Nephron progenitor cell (in vitro differentiated cells): ENCODE results near the gene BICD1.
"Not testable (repeated sequence)": the region's sequence is repeated elsewhere in the genome, so short reads cannot be mapped to it uniquely, and the experiment has no call there.

Experiments
- DNase-seq: peaks from one replicate; pipeline ENCODE4 v3.0.0; 2021
- H3K27ac Mint-ChIP-seq: 2 replicates; pipeline ENCODE4 v1.8.0; 2021; ENCODE audit warnings: mild to moderate bottlenecking, moderate library complexity, mixed read lengths
- H3K27me3 Mint-ChIP-seq: 2 replicates; pipeline ENCODE4 v1.8.0; 2021; ENCODE audit warnings: mild to moderate bottlenecking, low read depth, mixed read lengths; ENCODE audit not compliant: poor library complexity
- H3K36me3 Mint-ChIP-seq: 2 replicates; pipeline ENCODE4 v1.8.0; 2021; ENCODE audit warnings: low read depth, mixed read lengths
- H3K4me1 Mint-ChIP-seq: 2 replicates; pipeline ENCODE4 v1.8.0; 2021; ENCODE audit warnings: mixed read lengths
- H3K4me3 Mint-ChIP-seq: 2 replicates; pipeline ENCODE4 v1.8.0; 2021; ENCODE audit warnings: mild to moderate bottlenecking, moderate library complexity, mixed read lengths
- H3K9me3 Mint-ChIP-seq: 2 replicates; pipeline ENCODE4 v1.8.0; 2021; ENCODE audit warnings: mild to moderate bottlenecking, moderate library complexity, mixed read lengths
- TF ChIP-seq, protein P1 (sequence below): fragments of 200-600 bp; sonication (generic); IDR thresholded peaks from 2 replicates; pipeline ENCODE4 v1.5.0; 2021; ENCODE audit warnings: antibody characterized with exemption

Gene BICD1

DNA sequence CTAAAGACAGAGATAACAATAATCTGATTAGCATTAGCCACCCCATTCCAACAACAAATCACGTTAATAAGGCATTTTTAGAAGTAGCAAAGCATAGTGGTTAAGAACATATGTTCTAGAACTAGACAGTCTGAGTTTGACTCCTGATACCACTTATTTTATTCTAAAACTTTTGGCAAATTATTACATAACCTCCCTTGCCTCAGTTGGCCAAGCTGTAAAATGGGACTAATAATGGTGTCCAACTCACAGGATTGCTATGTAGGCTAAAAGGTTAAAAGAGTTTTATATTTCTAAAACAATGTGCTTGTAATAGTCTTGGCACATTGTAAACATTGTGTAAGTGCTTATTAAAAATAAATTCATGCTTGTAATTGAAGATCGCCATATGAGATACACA lies 168.0 kb downstream of the BICD1 start:
- Mint-ChIP-seq H3K9me3 (peaks cover 16% of the 10 kb centered on the region), H3K36me3 (peaks cover 39% of the 10 kb centered on the region), H3K27me3 (no peaks in the 10 kb centered on the region), H3K4me3 (no peak overlapping the region), H3K4me1 (peaks cover 45% of the 10 kb centered on the region), H3K27ac (no peak overlapping the region)
- TF ChIP-seq, protein P1, sequence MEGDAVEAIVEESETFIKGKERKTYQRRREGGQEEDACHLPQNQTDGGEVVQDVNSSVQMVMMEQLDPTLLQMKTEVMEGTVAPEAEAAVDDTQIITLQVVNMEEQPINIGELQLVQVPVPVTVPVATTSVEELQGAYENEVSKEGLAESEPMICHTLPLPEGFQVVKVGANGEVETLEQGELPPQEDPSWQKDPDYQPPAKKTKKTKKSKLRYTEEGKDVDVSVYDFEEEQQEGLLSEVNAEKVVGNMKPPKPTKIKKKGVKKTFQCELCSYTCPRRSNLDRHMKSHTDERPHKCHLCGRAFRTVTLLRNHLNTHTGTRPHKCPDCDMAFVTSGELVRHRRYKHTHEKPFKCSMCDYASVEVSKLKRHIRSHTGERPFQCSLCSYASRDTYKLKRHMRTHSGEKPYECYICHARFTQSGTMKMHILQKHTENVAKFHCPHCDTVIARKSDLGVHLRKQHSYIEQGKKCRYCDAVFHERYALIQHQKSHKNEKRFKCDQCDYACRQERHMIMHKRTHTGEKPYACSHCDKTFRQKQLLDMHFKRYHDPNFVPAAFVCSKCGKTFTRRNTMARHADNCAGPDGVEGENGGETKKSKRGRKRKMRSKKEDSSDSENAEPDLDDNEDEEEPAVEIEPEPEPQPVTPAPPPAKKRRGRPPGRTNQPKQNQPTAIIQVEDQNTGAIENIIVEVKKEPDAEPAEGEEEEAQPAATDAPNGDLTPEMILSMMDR, result no peak
- DNase-seq, result no peak

DNA sequence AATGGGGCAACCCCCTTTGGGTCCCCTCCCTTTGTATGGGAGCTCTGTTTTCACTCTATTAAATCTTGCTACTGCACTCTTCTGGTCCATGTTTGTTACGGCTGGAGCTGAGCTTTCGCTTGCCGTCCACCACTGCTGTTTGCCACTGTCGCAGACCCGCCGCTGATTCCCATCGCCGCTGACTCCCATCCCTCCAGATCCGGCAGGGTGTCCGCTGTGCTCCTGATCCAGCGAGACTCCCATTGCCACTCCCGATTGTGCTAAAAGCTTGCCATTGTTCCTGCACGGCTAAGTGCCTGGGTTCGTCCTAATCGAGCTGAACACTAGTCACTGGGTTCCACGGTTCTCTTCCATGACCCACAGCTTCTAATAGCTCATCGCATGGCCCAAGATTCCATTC lies 168.9 kb downstream of the BICD1 start:
- not testable (repeated sequence) for DNase-seq, H3K27me3 Mint-ChIP-seq, H3K27ac Mint-ChIP-seq, H3K4me3 Mint-ChIP-seq
- peaks cover 19% of the 10 kb centered on the region for H3K9me3 Mint-ChIP-seq
- H3K36me3 Mint-ChIP-seq, result peaks cover 39% of the 10 kb centered on the region
- peaks cover 42% of the 10 kb centered on the region for H3K4me1 Mint-ChIP-seq

DNA sequence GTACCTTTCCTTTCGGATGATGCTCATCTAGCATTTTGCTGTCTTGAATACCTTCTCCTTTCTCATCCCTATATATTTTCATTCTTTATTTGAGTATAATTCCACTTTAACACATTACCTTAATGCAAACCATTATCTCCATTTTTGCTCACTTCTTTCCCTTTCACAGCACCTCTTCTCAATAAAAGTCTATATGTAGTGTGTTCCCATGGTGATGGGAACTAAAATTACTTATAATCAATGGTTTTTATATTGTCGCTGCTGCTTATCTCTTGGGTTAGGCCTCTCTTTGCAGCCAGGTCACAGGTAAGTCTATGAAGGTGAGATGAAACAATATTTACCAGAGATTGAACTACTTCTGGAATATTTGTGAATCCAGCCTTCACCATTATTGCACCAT lies 171.1 kb downstream of the BICD1 start:
- no peak overlapping the region for H3K4me3 Mint-ChIP-seq
- H3K36me3 Mint-ChIP-seq, result peaks cover 39% of the 10 kb centered on the region
- DNase-seq, result no peak
- peaks cover 28% of the 10 kb centered on the region for H3K4me1 Mint-ChIP-seq
- peaks cover 26% of the 10 kb centered on the region for H3K9me3 Mint-ChIP-seq
- no peak overlapping the region for H3K27ac Mint-ChIP-seq
- TF ChIP-seq, protein P1, result no peak
- H3K27me3 Mint-ChIP-seq, result no peaks in the 10 kb centered on the region

DNA sequence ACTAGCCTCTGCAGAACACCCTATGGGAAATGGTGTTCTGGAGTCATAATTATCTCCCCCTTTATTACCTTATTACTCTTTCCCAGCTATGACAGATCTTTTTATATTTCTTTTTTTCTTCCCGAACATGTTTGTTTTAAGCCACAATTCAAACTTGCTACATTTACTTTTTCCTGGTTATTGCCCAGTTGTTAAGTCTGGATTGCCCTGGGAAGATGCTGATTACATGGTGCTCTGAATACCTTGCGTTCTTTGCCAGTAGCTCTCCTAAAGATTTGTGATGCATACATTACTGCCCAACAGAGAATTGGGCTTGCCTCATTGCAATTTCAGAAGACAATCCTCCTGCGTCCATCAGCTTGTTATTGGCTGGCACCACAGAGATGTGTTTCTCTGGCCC lies 174.5 kb downstream of the BICD1 start:
- TF ChIP-seq, protein P1, result no peak
- DNase-seq, result no peak

DNA sequence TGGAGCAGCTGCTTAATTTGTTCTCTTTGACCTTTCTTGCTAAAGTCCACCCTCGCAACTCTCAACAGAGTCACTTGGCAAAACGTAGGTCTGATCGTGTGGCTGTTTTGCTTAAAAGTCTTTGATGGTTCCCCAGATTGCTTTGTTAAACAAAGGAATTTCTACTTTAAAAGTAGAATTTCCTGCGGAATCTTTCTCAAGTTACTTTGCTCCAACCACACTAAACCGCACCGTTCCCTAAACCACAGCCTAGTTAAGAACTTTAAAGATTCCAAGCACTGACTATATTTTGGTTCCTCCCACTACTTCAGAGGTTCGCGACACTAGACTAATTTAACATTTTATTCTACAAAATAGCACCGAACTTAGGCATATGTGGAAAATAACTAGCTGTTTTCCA lies 177.9 kb downstream of the BICD1 start:
- H3K27ac Mint-ChIP-seq, result no peak overlapping the region
- H3K9me3 Mint-ChIP-seq, result peaks cover 20% of the 10 kb centered on the region
- no peak overlapping the region for H3K4me3 Mint-ChIP-seq
- peaks cover 11% of the 10 kb centered on the region for H3K4me1 Mint-ChIP-seq
- peaks cover 15% of the 10 kb centered on the region for H3K36me3 Mint-ChIP-seq
- H3K27me3 Mint-ChIP-seq, result no peaks in the 10 kb centered on the region
- TF ChIP-seq, protein P1, result no peak
- DNase-seq, result no peak

More for the DNA sequence above, 174.5 kb downstream of the BICD1 start:
- no peaks in the 10 kb centered on the region for H3K27me3 Mint-ChIP-seq
- peaks cover 15% of the 10 kb centered on the region for H3K4me1 Mint-ChIP-seq
- peaks cover 26% of the 10 kb centered on the region for H3K9me3 Mint-ChIP-seq
- H3K4me3 Mint-ChIP-seq, result no peak overlapping the region
- H3K27ac Mint-ChIP-seq, result no peak overlapping the region
- peaks cover 27% of the 10 kb centered on the region for H3K36me3 Mint-ChIP-seq

DNA sequence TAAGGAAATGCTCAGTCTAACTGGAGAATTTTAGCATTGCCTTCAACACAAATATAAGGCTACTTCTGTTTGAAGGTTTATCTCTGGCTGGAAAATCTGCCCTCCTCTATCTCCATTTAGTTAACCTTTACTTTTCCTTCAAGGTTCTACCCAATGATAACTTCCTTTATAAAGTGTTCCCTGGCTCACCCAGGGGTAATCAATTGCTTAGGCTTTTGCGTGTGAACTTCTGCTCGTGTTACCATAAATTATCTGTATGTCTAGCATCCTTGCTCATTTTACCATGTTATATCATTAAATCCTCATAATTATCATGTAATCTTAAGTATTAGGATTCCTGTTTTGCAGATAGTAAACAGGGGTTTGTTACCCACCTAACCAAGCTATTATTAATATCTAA lies 178.4 kb downstream of the BICD1 start:
- H3K4me1 Mint-ChIP-seq, result peaks cover 16% of the 10 kb centered on the region
- peaks cover 13% of the 10 kb centered on the region for H3K36me3 Mint-ChIP-seq
- TF ChIP-seq, protein P1, result no peak
- H3K27ac Mint-ChIP-seq, result no peak overlapping the region
- no peaks in the 10 kb centered on the region for H3K27me3 Mint-ChIP-seq
- no peak for DNase-seq
- peaks cover 19% of the 10 kb centered on the region for H3K9me3 Mint-ChIP-seq
- H3K4me3 Mint-ChIP-seq, result no peak overlapping the region
